Loucy (cell line): ENCODE results near the gene TMEM51.

Experiments used
- EZH2phosphoT487 ChIP-seq: fragments of 200-600 bp; IDR thresholded peaks from 2 replicates; pipeline ENCODE4 v1.6.1; 2018; ENCODE audit warnings: antibody characterized with exemption, mild to moderate bottlenecking, moderate library complexity, borderline replicate concordance
- TF ChIP-seq, protein P1 (sequence below): fragments of 200-600 bp; sonication (generic); conservative IDR thresholded peaks from 2 replicates; pipeline ENCODE4 v1.5.1; 2014; ENCODE audit warnings: mild to moderate bottlenecking, antibody characterized with exemption, low read length

DNA sequence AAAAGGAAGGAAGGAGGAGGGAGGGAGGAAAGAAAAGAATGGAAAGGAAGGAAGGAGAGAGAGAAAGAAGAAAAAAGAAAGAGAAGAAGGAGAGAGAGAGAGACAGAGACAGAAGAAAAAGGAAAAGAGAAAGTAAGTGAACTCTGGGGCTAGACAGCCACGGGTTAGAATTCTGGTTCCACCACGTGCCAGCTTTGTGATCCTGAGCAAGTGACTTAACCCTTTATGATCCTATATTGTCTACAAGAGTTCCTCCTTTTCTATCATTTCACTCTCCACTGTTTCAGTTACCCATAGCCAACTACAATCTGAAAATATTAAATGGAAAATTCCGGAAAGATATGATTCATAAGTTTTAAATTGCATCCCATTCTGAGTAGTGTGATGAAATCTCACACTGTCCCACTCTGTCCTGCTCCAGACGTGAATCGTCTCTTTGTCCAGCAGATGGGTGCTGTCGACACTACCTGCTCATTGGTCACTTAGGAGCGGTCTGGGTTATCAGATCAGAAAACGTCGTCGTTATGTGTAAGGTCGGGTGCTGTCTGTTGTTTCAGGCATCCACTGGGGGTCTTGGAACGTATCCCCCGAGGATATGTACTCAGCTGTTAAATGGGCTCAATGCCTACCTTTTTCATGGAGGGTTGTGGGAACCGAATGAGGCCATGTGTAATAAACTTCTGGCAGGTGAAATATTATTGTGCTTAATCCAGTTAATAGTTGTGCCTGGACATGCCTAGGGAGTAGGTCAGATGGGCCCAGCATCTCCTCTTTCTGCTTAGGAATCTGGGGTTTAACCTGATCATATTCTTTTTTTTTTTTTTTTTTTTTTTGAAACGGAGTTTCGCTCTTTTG lies 19.1 kb downstream of the TMEM51 start:
- TF ChIP-seq, protein P1, sequence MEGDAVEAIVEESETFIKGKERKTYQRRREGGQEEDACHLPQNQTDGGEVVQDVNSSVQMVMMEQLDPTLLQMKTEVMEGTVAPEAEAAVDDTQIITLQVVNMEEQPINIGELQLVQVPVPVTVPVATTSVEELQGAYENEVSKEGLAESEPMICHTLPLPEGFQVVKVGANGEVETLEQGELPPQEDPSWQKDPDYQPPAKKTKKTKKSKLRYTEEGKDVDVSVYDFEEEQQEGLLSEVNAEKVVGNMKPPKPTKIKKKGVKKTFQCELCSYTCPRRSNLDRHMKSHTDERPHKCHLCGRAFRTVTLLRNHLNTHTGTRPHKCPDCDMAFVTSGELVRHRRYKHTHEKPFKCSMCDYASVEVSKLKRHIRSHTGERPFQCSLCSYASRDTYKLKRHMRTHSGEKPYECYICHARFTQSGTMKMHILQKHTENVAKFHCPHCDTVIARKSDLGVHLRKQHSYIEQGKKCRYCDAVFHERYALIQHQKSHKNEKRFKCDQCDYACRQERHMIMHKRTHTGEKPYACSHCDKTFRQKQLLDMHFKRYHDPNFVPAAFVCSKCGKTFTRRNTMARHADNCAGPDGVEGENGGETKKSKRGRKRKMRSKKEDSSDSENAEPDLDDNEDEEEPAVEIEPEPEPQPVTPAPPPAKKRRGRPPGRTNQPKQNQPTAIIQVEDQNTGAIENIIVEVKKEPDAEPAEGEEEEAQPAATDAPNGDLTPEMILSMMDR, result no peak
- no peak for TF ChIP-seq EZH2phosphoT487
